Mesodermal cell (in vitro differentiated cells): Measurements from ENCODE around the gene PRKRIP1.
A peak's percentile ranks its signal among the peaks of the same experiment; 100 is the strongest.

Experiments
- H3K27ac ChIP-seq: 2 replicates; pipeline ENCODE4 v1.7.0; 2013; ENCODE audit warnings: mild to moderate bottlenecking, low read depth, low read length, moderate library complexity; ENCODE audit not compliant: severe bottlenecking
- H3K36me3 ChIP-seq: 2 replicates; pipeline ENCODE4 v1.7.1; 2013; ENCODE audit warnings: mild to moderate bottlenecking, low read length, moderate library complexity; ENCODE audit not compliant: control insufficient read depth, insufficient read depth
- H3K4me1 ChIP-seq: one replicate; pipeline ENCODE4 v1.7.1; 2013; ENCODE audit warnings: mild to moderate bottlenecking, low read length; ENCODE audit not compliant: insufficient read depth, control insufficient read depth, poor library complexity, severe bottlenecking
- H3K4me3 ChIP-seq: 2 replicates; pipeline ENCODE4 v1.7.0; 2013; ENCODE audit warnings: low read length, control low read depth, mild to moderate bottlenecking; ENCODE audit not compliant: insufficient read depth, poor library complexity, severe bottlenecking; ENCODE audit errors: extremely low read depth
- H3K9me3 ChIP-seq: 2 replicates; pipeline ENCODE4 v1.7.1; 2013; ENCODE audit warnings: mild to moderate bottlenecking, low read length, moderate library complexity; ENCODE audit not compliant: control insufficient read depth
- WGBS, 2 experiments: methylation state at CpG; one replicate each; pipeline ENCODE4 v1.1.5; 2013; ENCODE audit warnings: missing lambda C conversion rate in 2 of 2; ENCODE audit not compliant: insufficient coverage in 2 of 2; 5-methylcytosine and 5-hydroxymethylcytosine counted together

Gene PRKRIP1

DNA sequence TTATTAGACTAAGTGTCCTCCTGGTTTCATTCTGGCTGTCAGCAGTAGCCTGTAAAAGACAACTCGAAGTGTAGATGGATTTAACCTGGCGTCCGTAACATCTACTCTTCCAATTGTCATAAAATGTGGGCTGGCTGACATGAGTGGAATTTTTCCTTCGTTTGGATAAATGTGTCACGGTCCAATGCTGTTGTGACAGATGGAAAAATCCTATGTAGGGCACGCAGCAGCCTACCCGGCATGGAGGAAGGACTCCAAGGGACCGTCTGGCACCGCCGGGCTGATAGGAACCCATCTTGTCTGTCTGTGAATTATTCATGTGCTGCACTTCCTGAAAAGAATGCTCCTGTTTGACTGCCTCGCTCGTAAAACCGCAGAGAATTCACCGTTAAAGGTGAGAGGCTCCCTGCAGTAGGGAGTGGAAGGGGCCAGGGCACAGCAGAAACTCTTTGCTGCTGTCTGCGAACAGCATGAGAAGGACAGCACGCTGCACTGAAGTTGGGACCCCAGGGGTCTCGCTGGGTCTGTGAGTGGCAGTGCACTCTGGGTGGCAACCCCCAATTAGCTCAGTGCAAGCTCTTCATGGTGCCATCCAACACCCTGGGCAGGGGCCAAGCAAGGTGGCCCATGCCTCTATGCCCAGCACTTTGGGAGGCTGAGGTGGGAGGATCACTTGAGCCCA is 35.6 kb downstream of the PRKRIP1 start:
- H3K27ac ChIP-seq: peak overlapping the region; percentile 49
- 54% methylated on average over 16 to 17 of the region's 17 CpGs for WGBS, 2 experiments
- no peak overlapping the region for H3K4me3 ChIP-seq
- peaks cover 15% of the 10 kb centered on the region for H3K4me1 ChIP-seq
- no peaks in the 10 kb centered on the region for H3K9me3 ChIP-seq
- peaks cover 26% of the 10 kb centered on the region for H3K36me3 ChIP-seq

DNA sequence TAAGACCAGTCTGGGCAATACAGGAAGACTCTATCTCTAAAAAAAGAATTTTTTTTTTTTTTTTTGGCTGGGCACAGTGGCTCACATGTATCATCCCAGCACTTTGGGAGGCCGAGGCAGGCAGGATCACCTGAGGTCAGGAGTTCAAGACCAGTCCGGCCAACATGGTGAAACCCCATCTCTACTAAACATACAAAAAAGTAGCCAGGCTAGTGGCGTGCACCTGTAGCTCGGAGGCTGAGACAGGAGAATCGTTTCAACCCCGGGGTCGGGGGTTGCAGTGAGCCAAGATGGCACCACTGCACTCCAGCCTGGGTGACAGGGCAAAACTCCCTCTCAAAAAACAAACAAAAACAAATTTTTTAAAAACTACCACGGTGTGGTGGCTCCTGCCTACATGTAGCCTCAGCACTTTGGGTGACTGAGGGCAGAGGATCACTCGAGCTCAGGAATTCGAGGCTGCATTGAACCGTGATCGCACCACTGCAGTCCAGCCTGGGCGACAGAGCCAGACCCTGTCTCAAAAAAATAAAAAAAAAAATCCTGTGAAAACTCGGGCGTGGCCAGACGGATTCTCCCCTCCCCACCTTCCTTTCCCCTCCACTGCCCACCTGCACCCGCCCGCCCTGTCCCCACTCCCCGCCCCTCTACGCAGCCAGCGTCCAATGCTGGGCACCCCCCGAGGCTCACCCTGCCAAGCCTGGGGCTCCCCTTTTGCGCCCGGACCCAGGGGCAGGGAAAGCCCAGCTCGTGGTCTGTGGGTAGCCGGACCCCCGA is 36.5 kb downstream of the PRKRIP1 start:
- peaks cover 15% of the 10 kb centered on the region for H3K4me1 ChIP-seq
- H3K9me3 ChIP-seq: no peaks in the 10 kb centered on the region
- H3K4me3 ChIP-seq: peak overlapping the region; percentile 70
- peaks cover 25% of the 10 kb centered on the region for H3K36me3 ChIP-seq
- WGBS, 2 experiments: 21 to 59% methylated on average over 6 to 23 of the region's 27 CpGs
- H3K27ac ChIP-seq: peak overlapping the region; percentile 69

DNA sequence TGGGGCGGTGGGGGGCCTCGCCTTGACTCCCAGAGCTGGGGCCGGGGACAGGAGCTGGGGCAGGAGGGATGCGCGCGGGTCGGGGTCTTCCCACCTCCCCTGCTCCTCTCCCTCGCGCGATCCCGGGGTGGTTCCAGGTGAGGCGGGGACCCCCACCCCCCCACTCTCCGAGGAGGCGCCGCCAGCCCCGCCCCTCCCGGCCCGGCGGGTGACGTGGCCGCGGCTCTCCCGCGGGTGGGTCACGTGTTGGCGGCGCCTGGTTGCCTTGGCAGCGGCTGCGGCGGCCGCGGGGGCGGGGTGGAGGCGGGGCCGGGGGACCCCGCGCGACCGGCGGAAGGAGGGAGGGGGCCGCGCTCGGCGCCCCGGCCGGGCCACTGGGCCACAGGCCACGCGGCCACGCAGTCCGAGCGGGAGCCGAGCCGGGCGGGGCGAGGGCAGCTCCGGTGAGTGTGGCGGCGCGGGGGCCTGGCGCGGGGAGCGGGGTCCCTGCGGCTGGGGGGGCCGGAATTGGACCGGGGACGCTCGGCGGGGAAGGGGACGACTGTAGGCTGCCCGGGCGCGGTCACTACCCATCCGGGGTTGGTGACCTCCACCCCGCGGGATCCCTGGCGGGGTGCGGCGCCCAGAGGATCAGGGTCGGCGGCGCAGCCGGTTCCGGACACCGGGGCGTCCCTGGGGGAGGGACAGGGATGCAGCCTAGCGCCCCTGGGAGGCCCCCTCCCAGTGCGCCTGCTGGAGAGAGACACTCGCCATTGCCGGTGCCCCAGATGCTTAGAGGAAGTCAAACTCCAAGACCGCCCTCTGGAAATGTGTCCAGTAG is 37.3 kb downstream of the PRKRIP1 start, which contains the start of gene ORAI2:
Gene ORAI2 (plus strand): TSS at position 357 of the 820 bp plus-strand sequence. CDS start 5,382 bp downstream, outside the sequence.
- H3K4me1 ChIP-seq: peaks cover 15% of the 10 kb centered on the region
- no peaks in the 10 kb centered on the region for H3K9me3 ChIP-seq
- H3K27ac ChIP-seq: peak within 1 kb of the TSS; percentile 69
- 1 to 2% methylated on average over 26 to 56 of the region's 90 CpGs for WGBS, 2 experiments
- peak within 1 kb of the TSS; percentile 70 for H3K4me3 ChIP-seq
- H3K36me3 ChIP-seq: peaks cover 25% of the 10 kb centered on the region

DNA sequence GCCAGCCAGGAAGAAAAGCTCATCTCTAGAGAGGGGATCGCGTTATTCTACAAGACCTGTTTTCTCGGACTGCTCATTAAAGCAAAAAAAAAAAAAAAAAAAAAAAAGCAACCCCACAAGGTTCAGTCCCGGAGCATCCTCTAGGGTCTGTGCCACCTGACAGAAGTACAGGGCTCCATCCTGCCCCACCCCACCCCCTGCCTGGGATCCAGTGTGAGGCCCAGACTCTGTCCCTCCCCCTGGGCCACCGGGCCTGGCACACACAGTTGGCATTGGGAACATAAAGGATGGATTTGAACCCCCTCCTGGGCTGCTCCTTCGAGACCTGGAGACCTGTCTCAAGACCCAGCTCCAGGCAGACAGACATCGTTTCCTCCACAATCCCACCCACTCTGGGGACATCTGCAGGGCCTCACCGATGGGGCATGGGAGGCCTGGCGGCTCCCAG is 37.9 kb downstream of the PRKRIP1 start:
- WGBS, 2 experiments: 46 to 73% methylated on average over 5 of the region's 9 CpGs
- Histone ChIP-seq H3K36me3 (peaks cover 30% of the 10 kb centered on the region), H3K9me3 (no peaks in the 10 kb centered on the region), H3K27ac (peak overlapping the region; percentile 45), H3K4me1 (peaks cover 15% of the 10 kb centered on the region), H3K4me3 (peak overlapping the region; percentile 70)

DNA sequence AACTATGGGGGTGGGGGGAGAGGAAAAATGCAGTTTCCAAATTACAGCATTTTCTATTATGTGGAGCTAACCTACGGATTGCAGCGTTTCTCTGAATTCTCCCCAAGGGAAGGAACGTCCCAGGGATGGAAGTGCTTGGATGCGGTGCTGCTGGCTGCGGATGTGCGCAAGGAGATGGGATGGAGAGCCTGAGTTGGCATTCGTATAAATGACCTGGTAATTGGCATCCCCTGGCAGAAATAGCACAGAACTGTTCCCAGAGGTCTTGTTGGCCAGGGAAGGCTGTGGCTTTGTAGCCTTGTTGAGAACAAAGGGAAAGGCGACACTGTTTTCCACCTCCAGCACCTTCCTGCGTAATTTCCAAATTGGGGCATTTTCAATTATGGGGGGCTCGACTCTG is 40.0 kb downstream of the PRKRIP1 start:
- Histone ChIP-seq H3K9me3 (no peaks in the 10 kb centered on the region), H3K4me1 (peaks cover 22% of the 10 kb centered on the region), H3K4me3 (no peak overlapping the region), H3K27ac (no peak overlapping the region), H3K36me3 (peaks cover 49% of the 10 kb centered on the region)
- 92 to 93% methylated on average over 7 to 10 of the region's 10 CpGs for WGBS, 2 experiments

DNA sequence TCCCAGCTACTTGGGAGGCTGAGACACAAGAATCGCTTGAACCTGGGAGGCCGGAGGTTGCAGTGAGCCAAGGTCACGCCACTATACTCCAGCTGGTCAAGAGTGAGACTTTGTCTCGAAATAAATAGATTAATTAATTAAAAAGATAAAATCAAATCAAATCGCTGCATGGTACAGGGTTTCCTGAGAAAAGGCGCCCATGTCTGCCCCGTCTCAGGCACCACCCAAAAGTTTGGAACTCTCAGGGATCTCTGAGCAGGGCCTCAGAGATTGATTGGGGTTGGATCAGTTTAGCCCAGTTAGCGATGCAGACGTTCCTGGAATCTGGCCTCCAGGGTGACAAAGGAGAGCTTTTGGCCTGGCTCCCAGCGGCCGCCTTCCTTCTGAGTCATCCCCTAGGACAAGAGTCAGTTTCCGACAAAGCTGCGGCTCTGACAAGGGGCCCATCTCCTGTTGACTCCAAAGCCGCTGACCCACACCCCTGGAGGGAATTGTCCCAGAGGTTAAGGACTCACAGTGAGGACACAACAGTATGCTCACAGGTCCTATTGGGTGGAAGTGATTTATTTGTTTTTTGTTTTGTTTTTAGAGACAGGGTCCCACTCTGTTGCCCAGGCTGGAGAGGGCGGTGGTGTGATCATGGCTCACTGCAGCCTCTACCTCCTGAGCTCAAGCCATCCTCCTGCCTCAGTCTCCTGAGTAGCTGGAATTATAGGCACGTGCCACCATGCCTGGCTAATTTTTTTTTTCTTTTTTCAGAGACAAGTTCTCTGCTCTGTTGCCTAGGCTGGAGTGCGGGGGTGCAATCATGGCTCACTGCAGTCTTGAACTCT is 44.0 kb downstream of the PRKRIP1 start:
- 64 to 67% methylated on average over 13 to 15 of the region's 17 CpGs for WGBS, 2 experiments
- peaks cover 78% of the 10 kb centered on the region for H3K36me3 ChIP-seq
- no peaks in the 10 kb centered on the region for H3K9me3 ChIP-seq
- H3K27ac ChIP-seq: peak overlapping the region; percentile 75
- H3K4me3 ChIP-seq: no peak overlapping the region
- H3K4me1 ChIP-seq: peaks cover 7% of the 10 kb centered on the region

DNA sequence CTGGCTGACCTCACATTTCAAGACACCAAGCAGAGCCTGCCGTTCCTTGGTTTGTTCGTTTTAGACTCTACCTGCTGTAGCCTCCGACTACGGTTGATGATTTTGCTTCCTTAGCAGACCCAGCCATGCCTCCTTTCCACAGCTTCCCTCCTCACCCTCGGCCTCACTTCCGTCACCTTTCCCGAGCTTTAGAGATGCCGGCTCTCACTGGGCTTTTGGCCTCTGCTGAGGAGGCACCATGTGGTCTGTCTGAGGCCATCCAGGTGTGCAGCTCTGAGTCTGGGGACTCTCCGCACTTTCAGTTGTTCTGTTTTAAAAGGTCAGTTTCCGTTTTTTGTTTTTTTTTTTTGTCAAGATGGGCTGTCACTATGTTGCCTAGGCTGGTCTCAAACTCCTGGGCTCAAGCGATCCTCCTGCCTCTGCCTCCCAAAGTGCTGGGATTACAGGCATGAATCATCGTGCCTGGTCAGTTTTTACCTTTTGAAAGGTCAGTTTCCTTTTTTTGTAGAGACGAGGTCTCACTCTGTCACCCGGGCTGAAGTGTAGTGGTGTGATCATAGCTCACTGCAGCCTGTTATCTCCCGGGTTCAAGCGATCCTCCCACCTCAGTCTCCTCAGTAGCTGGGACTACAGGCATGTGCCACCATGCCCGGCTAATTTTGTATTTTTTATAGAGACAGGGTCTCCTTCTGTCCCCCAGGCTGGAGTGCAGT is 49.0 kb downstream of the PRKRIP1 start:
- no peak overlapping the region for H3K4me3 ChIP-seq
- peaks cover 9% of the 10 kb centered on the region for H3K4me1 ChIP-seq
- H3K27ac ChIP-seq: no peak overlapping the region
- H3K9me3 ChIP-seq: no peaks in the 10 kb centered on the region
- H3K36me3 ChIP-seq: peaks cover 72% of the 10 kb centered on the region
- WGBS, 2 experiments: 91 to 95% methylated on average over 13 to 16 of the region's 17 CpGs

DNA sequence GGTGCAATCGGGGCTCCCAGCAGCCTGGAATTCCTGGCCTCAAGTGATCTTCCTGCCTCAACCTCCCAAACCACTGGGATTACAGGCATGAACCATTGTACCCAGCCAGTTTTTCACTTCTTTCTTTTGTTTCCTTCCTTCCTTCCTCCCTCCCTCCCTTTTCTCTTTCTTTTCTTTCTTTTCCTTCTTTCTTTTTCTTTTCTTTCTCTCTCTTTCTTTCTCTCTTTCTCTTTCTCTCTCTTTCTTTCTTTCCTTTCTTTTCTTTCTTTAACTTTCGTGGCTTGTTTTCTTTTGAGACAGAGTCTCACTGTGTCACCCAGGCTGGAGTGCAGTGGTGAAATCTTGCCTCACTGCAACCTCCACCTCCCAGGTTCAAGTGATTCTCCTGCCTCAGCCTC is 49.5 kb downstream of the PRKRIP1 start:
- WGBS, 2 experiments: 96 to 100% methylated on average over 2 of the region's 2 CpGs
- Histone ChIP-seq H3K9me3 (no peaks in the 10 kb centered on the region), H3K36me3 (peaks cover 67% of the 10 kb centered on the region), H3K4me3 (no peak overlapping the region), H3K27ac (no peak overlapping the region), H3K4me1 (peaks cover 7% of the 10 kb centered on the region)

DNA sequence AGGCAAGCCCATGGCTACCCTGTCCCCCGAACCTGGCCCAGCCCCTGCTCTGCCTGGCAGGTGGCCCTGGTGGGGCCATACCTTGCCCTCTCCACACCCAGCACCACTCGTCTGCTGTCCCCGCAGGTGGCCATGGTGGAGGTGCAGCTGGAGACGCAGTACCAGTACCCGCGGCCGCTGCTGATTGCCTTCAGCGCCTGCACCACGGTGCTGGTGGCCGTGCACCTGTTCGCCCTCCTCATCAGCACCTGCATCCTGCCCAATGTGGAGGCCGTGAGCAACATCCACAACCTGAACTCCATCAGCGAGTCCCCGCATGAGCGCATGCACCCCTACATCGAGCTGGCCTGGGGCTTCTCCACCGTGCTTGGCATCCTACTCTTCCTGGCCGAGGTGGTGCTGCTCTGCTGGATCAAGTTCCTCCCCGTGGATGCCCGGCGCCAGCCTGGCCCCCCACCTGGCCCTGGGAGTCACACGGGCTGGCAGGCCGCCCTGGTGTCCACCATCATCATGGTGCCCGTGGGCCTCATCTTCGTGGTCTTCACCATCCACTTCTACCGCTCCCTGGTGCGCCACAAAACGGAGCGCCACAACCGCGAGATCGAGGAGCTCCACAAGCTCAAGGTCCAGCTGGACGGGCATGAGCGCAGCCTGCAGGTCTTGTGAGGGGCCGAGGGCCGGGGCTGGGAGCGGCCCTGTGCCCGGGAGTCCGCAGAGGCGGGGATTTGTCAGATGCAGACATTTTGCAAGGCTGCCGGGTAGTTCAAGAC is 50.4 kb downstream of the PRKRIP1 start:
- Histone ChIP-seq H3K27ac (no peak overlapping the region), H3K4me3 (no peak overlapping the region), H3K4me1 (peaks cover 8% of the 10 kb centered on the region), H3K9me3 (no peaks in the 10 kb centered on the region), H3K36me3 (peaks cover 58% of the 10 kb centered on the region)
- WGBS, 2 experiments: 95 to 97% methylated on average over 37 to 40 of the region's 41 CpGs
